OCI-LY3 (cell line): Measurements from ENCODE around the gene ARMC6.

Experiments
- H2AFZ ChIP-seq: fragments of 200-600, 300-600 bp; shearing (Covaris generic); 2 replicates; pipeline ENCODE4 v1.6.0; 2014; ENCODE audit warnings: antibody characterized with exemption, low read depth, low read length
- H3K27ac ChIP-seq: fragments of 200-600, 300-600 bp; sonication (generic); 2 replicates; pipeline ENCODE4 v1.5.1; 2014; ENCODE audit warnings: mild to moderate bottlenecking, low read length, moderate library complexity, mixed read lengths
- H3K27me3 ChIP-seq: fragments of 200-600, 300-600 bp; sonication (generic); 2 replicates; pipeline ENCODE4 v1.6.1; 2014; ENCODE audit warnings: low read depth, low read length, mixed read lengths
- H3K36me3 ChIP-seq: fragments of 200-600, 300-600 bp; sonication (generic); replicated peaks from 2 replicates; pipeline ENCODE3; 2014; ENCODE audit warnings: low read depth, low read length, mixed read lengths
- H3K4me1 ChIP-seq: fragments of 300-600, 200-600 bp; sonication (generic); 2 replicates; pipeline ENCODE4 v1.6.1; 2014; ENCODE audit warnings: low read length, mixed read lengths
- H3K4me2 ChIP-seq: fragments of 200-600, 300-600 bp; sonication (generic); 2 replicates; pipeline ENCODE4 v1.6.1; 2014; ENCODE audit warnings: low read length, mixed read lengths
- H3K4me3 ChIP-seq: fragments of 300-600, 200-600 bp; sonication (generic); 2 replicates; pipeline ENCODE4 v1.5.1; 2014; ENCODE audit warnings: antibody characterized with exemption, mild to moderate bottlenecking, low read length, moderate library complexity
- H3K79me2 ChIP-seq: fragments of 300-600, 200-600 bp; shearing (Covaris generic); 2 replicates; pipeline ENCODE4 v1.6.1; 2014; ENCODE audit warnings: mild to moderate bottlenecking, low read length, mixed read lengths
- H3K9ac ChIP-seq: fragments of 300-600, 200-600 bp; shearing (Covaris generic); 2 replicates; pipeline ENCODE4 v1.6.0; 2014; ENCODE audit warnings: mild to moderate bottlenecking, low read length, moderate library complexity
- H3K9me3 ChIP-seq: fragments of 200-600, 300-600 bp; shearing (Covaris generic); 2 replicates; pipeline ENCODE4 v1.6.1; 2014; ENCODE audit warnings: low read length, mixed read lengths; ENCODE audit not compliant: insufficient read depth
- H4K20me1 ChIP-seq: fragments of 200-600, 300-600 bp; sonication (generic); 2 replicates; pipeline ENCODE4 v1.6.1; 2016; ENCODE audit warnings: low read length, mixed read lengths; ENCODE audit not compliant: insufficient read depth
- EZH2phosphoT487 ChIP-seq: fragments of 200-600 bp; shearing (Covaris generic); IDR thresholded peaks from 2 replicates; pipeline ENCODE4 v1.6.1; 2018; ENCODE audit warnings: antibody characterized with exemption, mixed run types, low read depth
- TF ChIP-seq, protein P1 (sequence below): fragments of 200-600, 300-600 bp; sonication (generic); IDR thresholded peaks from 2 replicates; pipeline ENCODE4 v1.5.1; 2014; ENCODE audit warnings: antibody characterized with exemption, low read length, low read depth

Gene ARMC6

DNA sequence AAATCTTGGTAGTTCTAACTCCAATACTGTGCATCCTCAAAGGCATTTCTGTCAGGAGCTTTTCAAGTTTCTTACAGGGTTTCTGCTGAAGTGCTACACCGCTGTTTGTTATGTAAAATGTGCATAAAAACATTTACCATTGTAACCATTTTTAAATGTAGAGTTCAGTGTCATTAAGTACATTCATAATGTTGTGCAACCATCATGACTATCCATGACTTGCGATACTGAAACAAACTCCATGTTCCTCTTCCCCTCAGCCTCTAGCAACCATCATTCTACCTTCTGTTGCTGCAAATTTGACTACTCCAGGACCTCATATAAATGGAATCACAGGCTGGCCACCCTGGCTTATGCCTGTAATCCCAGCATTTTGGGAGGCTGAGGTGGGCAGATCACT is 16.0 kb downstream of the ARMC6 start:
- TF ChIP-seq, protein P1, sequence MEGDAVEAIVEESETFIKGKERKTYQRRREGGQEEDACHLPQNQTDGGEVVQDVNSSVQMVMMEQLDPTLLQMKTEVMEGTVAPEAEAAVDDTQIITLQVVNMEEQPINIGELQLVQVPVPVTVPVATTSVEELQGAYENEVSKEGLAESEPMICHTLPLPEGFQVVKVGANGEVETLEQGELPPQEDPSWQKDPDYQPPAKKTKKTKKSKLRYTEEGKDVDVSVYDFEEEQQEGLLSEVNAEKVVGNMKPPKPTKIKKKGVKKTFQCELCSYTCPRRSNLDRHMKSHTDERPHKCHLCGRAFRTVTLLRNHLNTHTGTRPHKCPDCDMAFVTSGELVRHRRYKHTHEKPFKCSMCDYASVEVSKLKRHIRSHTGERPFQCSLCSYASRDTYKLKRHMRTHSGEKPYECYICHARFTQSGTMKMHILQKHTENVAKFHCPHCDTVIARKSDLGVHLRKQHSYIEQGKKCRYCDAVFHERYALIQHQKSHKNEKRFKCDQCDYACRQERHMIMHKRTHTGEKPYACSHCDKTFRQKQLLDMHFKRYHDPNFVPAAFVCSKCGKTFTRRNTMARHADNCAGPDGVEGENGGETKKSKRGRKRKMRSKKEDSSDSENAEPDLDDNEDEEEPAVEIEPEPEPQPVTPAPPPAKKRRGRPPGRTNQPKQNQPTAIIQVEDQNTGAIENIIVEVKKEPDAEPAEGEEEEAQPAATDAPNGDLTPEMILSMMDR, result no peak
- no peak for TF ChIP-seq EZH2phosphoT487
- H3K36me3 ChIP-seq, result peaks cover 46% of the 10 kb centered on the region

DNA sequence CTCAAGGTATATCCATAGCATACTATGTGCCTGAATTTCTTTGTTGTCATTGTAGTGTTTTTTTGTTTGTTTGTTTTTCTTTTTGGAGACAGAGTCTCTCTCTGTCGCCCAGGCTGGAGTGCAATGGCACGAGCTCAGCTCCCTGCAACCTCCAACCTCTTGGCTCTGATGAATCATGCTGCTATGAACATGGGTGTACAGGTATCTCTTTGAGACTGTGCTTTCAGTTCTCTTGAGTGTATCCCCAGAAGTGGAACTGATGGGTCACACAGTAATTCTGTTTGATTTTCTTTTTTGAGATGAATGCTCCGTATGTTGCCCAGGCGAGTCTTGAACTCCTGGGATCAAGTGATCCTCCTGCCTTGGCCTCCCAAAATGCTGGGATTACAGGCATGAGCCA is 16.7 kb downstream of the ARMC6 start:
- Histone ChIP-seq H3K9ac (no peak overlapping the region), H3K27me3 (no peaks in the 10 kb centered on the region), H3K4me1 (peaks cover 11% of the 10 kb centered on the region), H3K27ac (no peak overlapping the region), H3K9me3 (no peaks in the 10 kb centered on the region), H4K20me1 (no peaks in the 10 kb centered on the region), H3K4me2 (no peak overlapping the region), H3K4me3 (no peak overlapping the region), H3K79me2 (no peaks in the 10 kb centered on the region), H2AFZ (no peak overlapping the region), H3K36me3 (peaks cover 47% of the 10 kb centered on the region)
- TF ChIP-seq EZH2phosphoT487, result no peak
- TF ChIP-seq, protein P1, result no peak

More for the DNA sequence above, 16.0 kb downstream of the ARMC6 start:
- H2AFZ ChIP-seq, result no peak overlapping the region
- H3K9me3 ChIP-seq, result no peaks in the 10 kb centered on the region
- no peaks in the 10 kb centered on the region for H3K79me2 ChIP-seq
- no peak overlapping the region for H3K27ac ChIP-seq
- no peak overlapping the region for H3K4me2 ChIP-seq
- no peak overlapping the region for H3K9ac ChIP-seq
- no peak overlapping the region for H3K4me3 ChIP-seq
- H3K27me3 ChIP-seq, result no peaks in the 10 kb centered on the region
- no peaks in the 10 kb centered on the region for H4K20me1 ChIP-seq
- H3K4me1 ChIP-seq, result peaks cover 11% of the 10 kb centered on the region

DNA sequence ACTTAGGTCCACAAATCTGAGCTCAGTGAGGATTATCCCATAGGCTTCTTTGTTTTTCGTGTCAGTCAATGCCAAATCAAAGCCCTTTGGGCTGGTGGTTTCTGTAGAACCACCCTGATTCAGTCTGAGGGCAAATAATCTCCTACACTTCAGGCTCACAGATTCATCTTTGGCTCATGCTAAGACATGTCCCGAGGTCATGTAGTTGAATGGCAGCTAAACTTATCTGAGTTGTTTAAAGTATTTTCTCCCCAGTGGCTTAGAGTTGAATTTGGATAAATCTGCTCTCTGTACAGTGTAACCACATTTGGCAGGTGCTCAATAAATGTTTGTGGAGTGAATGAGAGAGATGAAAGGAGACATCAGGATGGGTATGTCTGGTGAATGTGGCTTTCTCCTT is 17.3 kb downstream of the ARMC6 start:
- peaks cover 46% of the 10 kb centered on the region for H3K36me3 ChIP-seq
- no peak overlapping the region for H3K4me2 ChIP-seq
- no peak overlapping the region for H2AFZ ChIP-seq
- no peaks in the 10 kb centered on the region for H3K9me3 ChIP-seq
- no peaks in the 10 kb centered on the region for H3K27me3 ChIP-seq
- H3K4me3 ChIP-seq, result no peak overlapping the region
- no peaks in the 10 kb centered on the region for H4K20me1 ChIP-seq
- no peak overlapping the region for H3K9ac ChIP-seq
- no peaks in the 10 kb centered on the region for H3K79me2 ChIP-seq
- peaks cover 11% of the 10 kb centered on the region for H3K4me1 ChIP-seq
- H3K27ac ChIP-seq, result no peak overlapping the region
- TF ChIP-seq, protein P1, result no peak
- TF ChIP-seq EZH2phosphoT487, result no peak

DNA sequence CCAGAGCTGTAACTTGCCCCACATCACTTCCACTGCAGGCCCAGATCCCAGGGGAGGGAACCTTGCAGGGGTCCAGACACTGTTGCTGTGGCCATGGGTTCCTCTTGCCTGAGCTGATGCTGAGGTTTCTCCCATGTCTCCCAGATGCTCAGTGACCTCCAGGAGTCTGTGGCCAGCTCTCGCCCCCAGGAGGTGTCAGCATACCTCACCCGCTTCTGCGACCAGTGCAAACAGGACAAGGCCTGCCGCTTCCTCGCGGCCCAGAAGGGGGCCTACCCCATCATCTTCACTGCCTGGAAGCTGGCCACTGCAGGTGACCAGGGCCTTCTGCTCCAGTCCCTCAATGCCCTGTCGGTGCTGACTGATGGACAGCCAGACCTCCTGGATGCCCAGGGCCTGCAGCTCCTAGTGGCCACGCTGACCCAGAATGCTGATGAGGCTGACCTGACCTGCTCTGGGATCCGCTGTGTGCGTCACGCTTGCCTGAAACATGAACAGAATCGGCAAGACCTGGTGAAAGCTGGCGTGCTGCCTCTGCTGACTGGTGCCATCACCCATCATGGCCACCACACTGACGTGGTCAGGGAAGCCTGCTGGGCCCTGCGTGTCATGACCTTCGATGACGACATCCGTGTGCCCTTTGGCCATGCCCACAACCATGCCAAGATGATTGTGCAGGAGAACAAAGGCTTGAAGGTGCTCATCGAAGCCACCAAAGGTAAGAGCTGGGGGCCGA is 18.2 kb downstream of the ARMC6 start:
- no peak for TF ChIP-seq EZH2phosphoT487
- TF ChIP-seq, protein P1, result no peak
- no peak overlapping the region for H3K27ac ChIP-seq
- no peak overlapping the region for H3K9ac ChIP-seq
- no peak overlapping the region for H3K4me3 ChIP-seq
- no peaks in the 10 kb centered on the region for H4K20me1 ChIP-seq
- H3K27me3 ChIP-seq, result no peaks in the 10 kb centered on the region
- H3K4me1 ChIP-seq, result peaks cover 11% of the 10 kb centered on the region
- H3K4me2 ChIP-seq, result no peak overlapping the region
- H2AFZ ChIP-seq, result no peak overlapping the region
- no peaks in the 10 kb centered on the region for H3K9me3 ChIP-seq
- peaks cover 43% of the 10 kb centered on the region for H3K36me3 ChIP-seq
- H3K79me2 ChIP-seq, result no peaks in the 10 kb centered on the region
